T47D (cell line): ENCODE measurements around the gene C12orf75.

Experiments used
- DNase-seq, 2 experiments: peaks; one replicate each; pipeline versions ENCODE4 v3.0.0 to v3.0.0-alpha.2; 2011 to 2012; ENCODE audit warnings: low read depth in 1 of 2, low spot score in 1 of 2
- JUND ChIP-seq: IDR thresholded peaks from 2 replicates; pipeline ENCODE4 v1.6.1; 2012; ENCODE audit warnings: low read depth
- in situ Hi-C: cut with HindIII; loops from 2 replicates; pipeline ENCODE4 v1.10.0; 2016; ENCODE audit warnings: low sequenced_read_pairs, low pct_unique_long_range_greater_than_20kb

C12orf75 gene

DNA sequence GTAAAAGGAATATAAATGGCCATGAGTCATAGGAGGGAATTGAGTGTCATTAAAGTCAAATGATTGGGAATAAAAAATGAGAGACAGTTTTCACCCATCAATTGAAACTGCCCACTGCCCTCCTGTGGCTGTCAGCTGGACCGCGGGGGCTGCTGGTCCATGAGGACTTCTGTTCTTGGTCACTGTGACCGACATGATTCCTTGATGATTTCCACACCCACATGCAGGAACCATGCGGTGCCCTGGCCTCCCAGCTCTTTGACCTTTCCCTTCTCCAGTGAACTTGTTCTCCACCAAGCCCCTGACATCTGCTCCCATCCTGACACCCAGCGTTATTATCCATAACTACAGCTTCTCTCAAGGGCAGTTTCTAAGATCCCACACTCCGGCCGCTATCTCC is 48.4 kb downstream of the C12orf75 start:
- in situ Hi-C loops, result no loop called here
- TF ChIP-seq JUND, result no peak
- DNase-seq, result peak in 1 of 2 experiments; percentile 48

DNA sequence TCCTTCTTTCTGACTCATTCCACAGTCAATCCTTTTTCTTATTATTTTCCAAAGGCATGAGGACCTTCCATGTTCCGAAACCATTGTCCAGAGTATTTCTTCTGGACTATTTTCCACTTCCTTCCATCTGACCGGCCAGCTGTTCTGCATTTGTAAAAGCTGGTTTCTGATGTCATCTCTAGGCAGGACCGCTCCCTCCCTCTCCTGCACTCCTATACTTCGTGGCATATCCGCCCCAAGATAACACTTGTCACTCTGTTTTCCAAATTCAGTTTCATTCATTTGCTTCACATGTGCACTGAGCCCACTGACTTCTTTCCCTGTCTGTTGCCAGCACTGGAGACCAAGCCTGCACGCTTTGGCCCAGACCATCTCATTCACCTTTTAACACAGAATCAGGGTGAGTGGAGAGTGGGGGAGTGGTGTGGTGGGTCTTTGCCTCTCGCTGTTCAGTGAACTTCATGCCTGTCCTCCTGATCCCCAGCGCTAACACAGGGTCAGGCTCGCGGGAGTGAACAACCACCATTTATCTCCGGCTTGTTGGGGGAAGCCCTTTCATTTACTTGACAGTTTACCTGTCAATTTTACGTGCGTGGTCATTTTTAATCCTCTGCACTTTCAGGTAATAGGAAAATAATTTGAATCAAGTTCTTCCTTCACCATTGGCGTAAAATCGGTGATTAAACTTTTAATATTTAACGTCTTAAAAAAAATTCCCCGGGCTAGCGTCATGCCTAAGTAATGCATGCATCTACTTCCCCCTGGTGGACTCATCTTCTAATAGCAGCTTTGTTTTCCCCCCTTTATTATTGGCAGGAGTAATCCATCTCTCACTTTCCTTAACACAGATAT is 52.5 kb downstream of the C12orf75 start:
- in situ Hi-C loops, result no loop called here
- TF ChIP-seq JUND, result no peak
- peak; percentile 53 to 79 for DNase-seq

DNA sequence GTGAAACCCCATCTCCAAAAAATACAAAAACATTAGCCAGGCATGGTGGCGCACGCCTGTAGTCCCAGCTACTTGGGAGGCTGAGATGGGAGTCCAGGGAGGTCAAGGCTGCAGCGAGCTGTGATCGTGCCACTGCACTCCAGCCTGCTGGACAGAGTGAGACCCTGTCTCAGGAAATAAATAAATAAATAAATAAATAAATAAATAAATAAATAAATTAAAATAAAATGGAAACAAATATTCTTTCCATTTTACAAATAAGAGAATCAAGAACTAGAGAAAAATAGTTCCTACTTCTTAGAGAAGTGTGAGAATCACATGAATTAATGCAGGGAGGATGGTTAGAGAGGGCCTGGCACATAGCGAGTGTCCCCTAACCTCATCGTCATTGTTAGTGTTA is 53.7 kb downstream of the C12orf75 start:
- no peak for TF ChIP-seq JUND
- in situ Hi-C loops, result no loop called here
- no peak for DNase-seq

DNA sequence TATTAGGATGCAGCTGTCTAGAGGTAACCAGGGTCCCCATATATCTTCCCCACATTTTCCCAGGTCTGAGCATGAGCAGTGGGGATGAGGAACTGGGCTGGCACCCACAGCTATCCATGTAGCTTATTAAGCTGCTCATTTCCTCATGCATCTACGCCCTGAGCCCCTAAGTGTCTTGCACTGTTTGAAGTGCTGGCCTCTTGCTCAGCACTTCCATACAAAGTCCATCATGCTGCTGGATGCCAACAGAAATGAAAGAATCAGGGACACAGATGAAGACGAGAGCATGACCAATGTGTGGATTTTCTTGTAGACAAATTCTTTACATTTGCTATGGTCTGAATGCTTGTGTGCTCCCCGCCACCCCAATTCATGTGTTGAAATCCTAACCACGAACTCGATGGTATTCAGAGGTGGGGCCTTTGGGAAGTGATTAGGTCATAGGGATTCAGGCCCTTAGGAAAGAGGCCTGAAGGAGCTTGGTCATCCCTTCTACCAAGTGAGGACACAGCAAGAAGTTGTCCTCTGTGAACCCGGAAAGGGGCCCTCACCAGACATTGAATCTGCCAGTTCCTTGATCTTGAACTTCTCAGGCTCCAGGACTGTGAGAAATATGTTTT is 54.5 kb downstream of the C12orf75 start:
- DNase-seq, result no peak

DNA sequence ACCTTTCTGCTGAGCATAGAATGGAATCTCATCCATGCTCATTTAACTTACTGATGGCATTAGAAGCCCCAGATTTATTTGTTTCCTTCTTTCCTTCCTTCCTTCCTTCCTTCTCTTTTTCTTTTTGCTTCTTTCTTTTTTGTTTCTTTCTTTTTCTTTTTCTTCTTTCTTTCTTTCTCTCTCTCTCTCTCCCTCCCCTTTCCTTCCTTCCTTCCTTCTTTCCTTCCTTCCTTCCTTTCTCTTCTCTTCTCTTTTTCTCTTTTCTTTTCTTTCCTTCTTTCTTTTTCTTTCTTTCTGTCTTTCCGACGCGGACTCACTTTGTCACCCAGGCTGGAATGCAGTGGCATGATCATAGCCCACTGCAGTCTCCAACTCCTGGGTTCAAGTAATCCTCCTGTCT is 55.9 kb downstream of the C12orf75 start:
- no peak for TF ChIP-seq JUND
- no peak for DNase-seq
- in situ Hi-C loops, result no loop called here

More for the DNA sequence above, 54.5 kb downstream of the C12orf75 start:
- in situ Hi-C loops, result no loop called here
- TF ChIP-seq JUND, result no peak

DNA sequence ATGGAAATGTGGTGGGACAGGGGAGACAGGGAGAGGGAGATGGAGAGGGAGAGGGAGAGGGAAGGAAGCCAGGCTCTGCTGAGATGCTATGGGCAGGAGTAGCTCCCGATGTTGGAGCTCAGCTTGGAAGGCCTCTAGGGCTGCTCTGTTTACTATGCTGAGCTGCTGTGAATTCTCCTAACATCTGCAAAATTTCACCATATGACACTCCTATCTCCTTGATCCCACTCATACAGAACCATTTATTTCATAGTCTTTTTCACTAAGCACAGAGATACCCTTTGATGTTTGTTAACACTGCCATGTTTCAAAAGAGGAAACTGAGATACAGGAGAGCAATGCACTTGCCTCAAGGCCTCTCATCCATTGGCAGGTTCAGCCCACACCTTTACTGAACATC is 60.7 kb downstream of the C12orf75 start:
- DNase-seq, result no peak
- TF ChIP-seq JUND, result no peak
- in situ Hi-C loops, result no loop called here

DNA sequence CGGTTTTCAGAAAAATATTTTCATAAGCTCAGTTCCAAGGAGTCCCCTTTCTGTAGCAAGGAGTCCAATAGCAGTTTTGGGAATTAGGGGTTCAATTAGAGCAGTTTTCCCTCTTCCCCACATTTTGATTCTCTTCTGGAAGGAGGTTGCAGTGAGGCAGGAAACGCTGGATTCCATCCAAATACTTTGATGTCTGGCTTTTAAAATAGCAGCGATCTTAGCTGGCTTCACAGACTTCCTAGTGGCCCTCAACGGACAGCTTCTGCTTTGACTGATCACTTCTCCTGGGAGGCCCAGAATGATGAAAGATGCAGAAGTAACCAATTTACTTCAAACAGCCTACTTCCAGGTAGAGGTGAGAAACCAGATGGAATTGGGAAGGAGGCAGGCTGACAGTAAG is 63.1 kb downstream of the C12orf75 start:
- no peak for TF ChIP-seq JUND
- no peak for DNase-seq
- in situ Hi-C loops, result no loop called here

DNA sequence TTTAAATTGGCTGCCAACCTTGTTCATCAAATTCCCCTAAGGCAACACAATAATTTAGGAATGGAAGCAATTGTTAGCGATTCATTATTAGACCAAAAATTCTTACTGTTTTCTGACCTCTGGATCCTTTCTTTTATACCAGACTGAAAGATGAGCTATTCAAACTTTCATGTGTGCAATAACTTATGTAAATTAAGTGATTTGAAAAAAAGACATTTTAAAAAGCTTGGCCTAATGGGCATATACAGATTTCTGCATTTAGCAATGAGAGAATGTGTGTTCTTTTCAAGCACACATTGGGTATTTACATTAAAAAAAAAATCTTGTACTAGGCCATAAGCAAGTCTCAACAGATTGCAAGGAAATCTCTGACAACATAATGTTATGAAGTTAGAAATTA is 65.5 kb downstream of the C12orf75 start:
- DNase-seq, result no peak
- TF ChIP-seq JUND, result no peak
- in situ Hi-C loops, result no loop called here

DNA sequence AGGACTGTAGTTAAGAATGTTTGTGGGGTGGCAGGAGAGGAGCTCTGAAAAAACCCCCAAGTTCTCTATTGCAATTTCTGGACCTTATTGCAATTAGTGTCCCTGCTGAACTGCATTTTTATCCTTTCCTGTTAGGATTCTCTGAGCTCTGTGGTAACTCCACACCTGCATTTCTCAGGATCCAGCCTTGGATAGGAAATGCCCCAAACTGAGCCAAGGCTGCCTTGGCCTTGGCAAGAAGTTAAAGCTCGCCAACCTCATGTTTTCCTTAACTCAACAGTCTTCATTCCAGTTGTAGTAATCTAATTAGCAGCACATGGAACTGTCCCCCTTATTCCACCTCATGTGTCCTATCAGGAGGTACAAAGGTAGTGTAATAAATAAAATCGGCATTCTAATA is 66.5 kb downstream of the C12orf75 start:
- no peak for DNase-seq
- in situ Hi-C loops, result no loop called here
- TF ChIP-seq JUND, result no peak

DNA sequence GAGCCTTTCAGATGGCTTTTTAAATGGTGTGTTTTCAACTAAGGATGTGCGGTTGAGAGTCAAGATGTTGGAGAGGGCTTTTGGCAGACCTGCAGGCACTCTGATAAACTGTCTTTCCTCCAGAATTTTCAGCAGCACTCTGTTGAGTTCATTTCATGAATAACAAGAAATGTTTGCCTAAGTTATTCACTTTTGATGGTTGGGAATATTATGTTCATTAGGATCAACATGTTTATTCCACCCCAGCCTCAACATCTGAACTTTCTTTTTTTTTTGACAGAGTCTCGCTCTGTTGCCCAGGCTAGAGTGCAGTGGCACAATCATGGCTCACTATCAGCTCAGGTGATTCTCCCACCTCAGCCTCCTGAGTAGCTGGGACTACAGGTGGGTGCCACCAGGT is 68.4 kb downstream of the C12orf75 start:
- no peak for DNase-seq
- TF ChIP-seq JUND, result no peak
- in situ Hi-C loops, result no loop called here

DNA sequence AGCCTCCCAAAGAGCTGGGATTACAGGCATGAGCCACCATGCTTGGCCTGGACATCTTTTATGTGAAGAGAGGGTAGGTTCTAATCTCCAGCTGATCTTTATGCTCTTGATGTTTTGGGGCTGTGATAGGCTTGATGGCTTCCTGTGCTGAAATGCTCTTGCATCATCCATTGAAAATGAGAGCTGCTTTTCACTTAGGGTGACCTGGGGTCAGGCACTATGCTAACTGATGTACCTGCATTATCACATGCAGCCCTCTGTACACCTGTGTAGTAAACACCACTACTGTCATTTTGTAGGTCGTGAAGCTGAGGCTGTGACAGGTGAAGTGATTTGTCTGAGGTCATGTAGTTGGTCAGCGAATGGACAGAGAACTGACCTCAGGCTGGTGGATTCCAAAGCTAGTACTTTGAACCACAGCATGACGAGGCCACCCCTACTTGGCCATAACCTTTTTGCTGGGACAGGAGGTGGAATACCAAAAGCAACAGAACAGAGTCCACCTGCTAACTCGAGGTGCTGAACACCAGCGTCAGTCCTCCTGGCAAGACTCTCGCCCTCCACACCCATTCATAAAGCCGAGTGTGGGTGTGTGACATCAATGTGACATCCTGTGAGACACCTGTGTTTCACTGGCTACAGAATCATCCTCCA is 69.1 kb downstream of the C12orf75 start:
- no peak for DNase-seq
- no peak for TF ChIP-seq JUND
- in situ Hi-C loops, result no loop called here

DNA sequence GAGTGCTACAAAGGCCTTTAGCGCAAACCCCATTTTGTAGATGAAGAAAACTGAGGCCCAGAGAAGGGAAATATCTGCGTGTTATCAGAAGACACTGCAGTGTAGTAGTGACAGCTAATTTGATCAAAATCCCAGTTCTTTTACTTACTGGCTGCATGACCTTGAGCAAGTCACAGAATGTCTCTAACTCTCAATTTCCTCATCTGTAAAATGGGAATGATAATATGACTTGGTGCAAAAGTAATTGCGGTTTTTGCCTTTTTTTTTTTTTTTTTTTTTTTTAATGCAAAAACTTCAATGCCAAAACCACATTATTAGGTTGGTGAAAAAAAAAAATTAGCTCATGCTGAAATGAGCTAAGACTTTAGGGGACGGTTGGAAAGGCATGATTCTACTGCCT is 69.7 kb downstream of the C12orf75 start:
- in situ Hi-C loops, result no loop called here
- no peak for TF ChIP-seq JUND
- no peak for DNase-seq

DNA sequence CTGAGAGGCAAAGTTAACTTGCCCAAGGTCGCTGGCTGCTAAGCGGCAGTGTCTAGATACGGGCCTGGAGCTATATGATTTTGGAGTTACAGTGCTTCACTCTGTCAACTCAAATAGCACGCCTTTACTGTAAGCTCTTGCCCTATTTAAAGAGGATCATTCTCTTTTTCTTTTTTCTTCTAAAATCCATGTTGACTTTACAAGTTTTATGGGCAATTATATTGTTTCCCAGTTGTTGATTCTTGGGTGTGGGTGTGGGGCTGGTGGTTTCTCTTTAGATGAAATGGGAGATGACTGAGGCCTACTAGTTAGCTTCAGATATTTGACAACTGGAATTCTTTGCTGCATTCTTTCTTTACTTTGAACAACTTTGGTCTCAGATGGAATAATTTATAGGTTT is 70.7 kb downstream of the C12orf75 start:
- in situ Hi-C loops, result no loop called here
- DNase-seq, result no peak
- TF ChIP-seq JUND, result no peak
